Measurements from ENCODE around the gene PLEKHA3. TPM values are rescaled to one million over a fixed set of nuclear protein-coding genes. Genes with fewer than 3 reads are reported as not detected.

Gene PLEKHA3
- total RNA-seq, 1 donor from 2014 or later, result 26.2 TPM

DNA sequence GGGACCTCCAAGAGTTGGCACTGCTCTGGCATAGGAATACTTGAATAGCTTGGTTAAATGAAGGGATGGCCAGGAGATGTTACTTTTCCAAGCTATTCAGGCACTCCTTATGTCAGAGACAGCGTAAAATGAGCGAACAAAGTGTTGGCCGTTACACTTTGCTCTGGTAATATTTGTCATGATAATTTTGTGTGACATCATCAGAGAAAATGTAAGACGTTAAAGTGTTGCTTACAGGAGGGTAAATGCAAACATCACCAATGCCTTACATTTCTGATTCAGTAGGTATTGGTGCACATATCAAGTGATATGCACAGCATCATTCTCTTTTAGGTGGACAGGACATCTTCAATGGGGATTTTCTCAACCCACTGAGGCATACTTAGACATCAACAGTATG lies 46.0 kb downstream of the PLEKHA3 start:
- Histone ChIP-seq H4K20me1 (ENCODE audit: low read depth) (peaks cover 13% of the 10 kb centered on the region), H3K9me3 (ENCODE audit: low read depth) (no peaks in the 10 kb centered on the region), H3K27me3 (no peaks in the 10 kb centered on the region), H3K79me2 (ENCODE audit: low read depth) (peaks cover 79% of the 10 kb centered on the region), H3K4me1 (peaks cover 5% of the 10 kb centered on the region), H3K4me2 (no peak overlapping the region), H3F3A (ENCODE audit: low read depth) (no peaks in the 10 kb centered on the region), H3K9ac (no peak overlapping the region), H3K4me3 (no peak overlapping the region), H3K36me3 (no peaks in the 10 kb centered on the region), H2AFZ (replicated peaks) (no peak overlapping the region), H3K27ac (no peak overlapping the region)
- Mint-ChIP-seq H3K4me1 (peaks cover 11% of the 10 kb centered on the region), H3K9me3 (peaks cover 6% of the 10 kb centered on the region), H3K27ac (no peak overlapping the region), H3K27me3 (ENCODE audit: insufficient read depth, low read depth) (peaks cover 3% of the 10 kb centered on the region), H3K36me3 (peaks cover 20% of the 10 kb centered on the region), H3K4me3 (no peak overlapping the region)
- no peak for DNase-seq (ENCODE audit: low spot score)
- no peak for TF ChIP-seq EZH2phosphoT487 (IDR thresholded peaks at IDR 0.05)
- no peak for TF ChIP-seq EZH2 (IDR thresholded peaks at IDR 0.05)
- TF ChIP-seq, protein P1, sequence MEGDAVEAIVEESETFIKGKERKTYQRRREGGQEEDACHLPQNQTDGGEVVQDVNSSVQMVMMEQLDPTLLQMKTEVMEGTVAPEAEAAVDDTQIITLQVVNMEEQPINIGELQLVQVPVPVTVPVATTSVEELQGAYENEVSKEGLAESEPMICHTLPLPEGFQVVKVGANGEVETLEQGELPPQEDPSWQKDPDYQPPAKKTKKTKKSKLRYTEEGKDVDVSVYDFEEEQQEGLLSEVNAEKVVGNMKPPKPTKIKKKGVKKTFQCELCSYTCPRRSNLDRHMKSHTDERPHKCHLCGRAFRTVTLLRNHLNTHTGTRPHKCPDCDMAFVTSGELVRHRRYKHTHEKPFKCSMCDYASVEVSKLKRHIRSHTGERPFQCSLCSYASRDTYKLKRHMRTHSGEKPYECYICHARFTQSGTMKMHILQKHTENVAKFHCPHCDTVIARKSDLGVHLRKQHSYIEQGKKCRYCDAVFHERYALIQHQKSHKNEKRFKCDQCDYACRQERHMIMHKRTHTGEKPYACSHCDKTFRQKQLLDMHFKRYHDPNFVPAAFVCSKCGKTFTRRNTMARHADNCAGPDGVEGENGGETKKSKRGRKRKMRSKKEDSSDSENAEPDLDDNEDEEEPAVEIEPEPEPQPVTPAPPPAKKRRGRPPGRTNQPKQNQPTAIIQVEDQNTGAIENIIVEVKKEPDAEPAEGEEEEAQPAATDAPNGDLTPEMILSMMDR (IDR thresholded peaks at IDR 0.05), result no peak

DNA sequence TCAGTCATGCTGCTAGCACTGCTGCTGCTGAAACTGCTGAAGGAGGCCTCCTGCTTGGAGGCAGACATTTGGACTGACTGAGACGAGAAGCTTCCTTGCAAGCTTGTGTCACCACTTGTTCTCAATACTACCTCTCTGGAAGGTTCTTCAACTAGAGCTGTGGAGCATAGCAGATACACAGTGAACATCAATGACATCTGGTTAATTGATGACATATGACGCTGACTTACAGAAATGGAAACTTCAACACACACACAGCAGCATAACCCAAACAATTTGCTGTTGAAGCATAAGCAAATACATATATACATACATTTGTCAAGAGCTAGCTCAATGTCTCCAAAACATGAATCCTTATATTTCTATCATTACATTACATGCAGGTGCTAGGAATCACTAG lies 47.3 kb downstream of the PLEKHA3 start:
- Mint-ChIP-seq H3K4me3 (no peak overlapping the region), H3K9me3 (peaks cover 4% of the 10 kb centered on the region), H3K27ac (no peak overlapping the region), H3K4me1 (peaks cover 11% of the 10 kb centered on the region), H3K36me3 (peaks cover 31% of the 10 kb centered on the region), H3K27me3 (ENCODE audit: insufficient read depth, low read depth) (no peaks in the 10 kb centered on the region)
- no peaks in the 10 kb centered on the region for H3K27me3 ChIP-seq
- H3K4me3 ChIP-seq, result no peak overlapping the region
- no peaks in the 10 kb centered on the region for H3K9me3 ChIP-seq (ENCODE audit: low read depth)
- no peak overlapping the region for H3K9ac ChIP-seq
- H3K36me3 ChIP-seq, result no peaks in the 10 kb centered on the region
- no peak overlapping the region for H3K27ac ChIP-seq
- DNase-seq (ENCODE audit: low spot score), result no peak
- H2AFZ ChIP-seq (replicated peaks), result no peak overlapping the region
- peaks cover 13% of the 10 kb centered on the region for H4K20me1 ChIP-seq (ENCODE audit: low read depth)
- H3K4me1 ChIP-seq, result peaks cover 5% of the 10 kb centered on the region
- no peaks in the 10 kb centered on the region for H3F3A ChIP-seq (ENCODE audit: low read depth)
- H3K4me2 ChIP-seq, result no peak overlapping the region
- TF ChIP-seq EZH2 (IDR thresholded peaks at IDR 0.05) (no peak), EZH2phosphoT487 (IDR thresholded peaks at IDR 0.05) (no peak)
- TF ChIP-seq, protein P1 (IDR thresholded peaks at IDR 0.05), result no peak
- H3K79me2 ChIP-seq (ENCODE audit: low read depth), result peaks cover 91% of the 10 kb centered on the region

DNA sequence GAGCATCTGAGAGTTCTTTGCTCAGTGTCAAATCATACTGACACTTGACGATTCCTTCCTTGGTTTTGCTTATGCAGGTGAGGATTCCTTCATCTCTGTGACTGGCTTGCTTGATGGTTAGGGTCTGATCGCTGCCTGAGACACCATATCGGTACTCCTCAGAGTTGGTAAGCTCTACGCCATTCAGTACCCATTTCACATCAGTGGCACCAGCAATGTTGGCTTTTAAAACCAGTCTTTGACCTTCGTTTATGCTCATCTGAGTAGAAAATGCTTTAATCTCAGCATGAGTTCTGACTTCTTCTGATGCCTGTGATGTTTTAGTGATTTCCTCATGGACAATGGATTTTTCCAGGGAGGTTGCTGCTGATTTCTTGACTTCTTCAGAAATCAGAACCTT lies 48.4 kb downstream of the PLEKHA3 start:
- Mint-ChIP-seq H3K27me3 (ENCODE audit: insufficient read depth, low read depth) (no peaks in the 10 kb centered on the region), H3K27ac (no peak overlapping the region), H3K4me1 (peaks cover 8% of the 10 kb centered on the region), H3K36me3 (peaks cover 37% of the 10 kb centered on the region), H3K4me3 (no peak overlapping the region), H3K9me3 (no peaks in the 10 kb centered on the region)
- no peaks in the 10 kb centered on the region for H3F3A ChIP-seq (ENCODE audit: low read depth)
- TF ChIP-seq EZH2phosphoT487 (IDR thresholded peaks at IDR 0.05) (no peak), EZH2 (IDR thresholded peaks at IDR 0.05) (no peak)
- TF ChIP-seq, protein P1 (IDR thresholded peaks at IDR 0.05), result no peak
- no peak overlapping the region for H3K27ac ChIP-seq
- H3K4me2 ChIP-seq, result no peak overlapping the region
- H3K36me3 ChIP-seq, result no peaks in the 10 kb centered on the region
- H3K4me3 ChIP-seq, result no peak overlapping the region
- H2AFZ ChIP-seq (replicated peaks), result no peak overlapping the region
- H4K20me1 ChIP-seq (ENCODE audit: low read depth), result peaks cover 13% of the 10 kb centered on the region
- H3K9ac ChIP-seq, result no peak overlapping the region
- H3K27me3 ChIP-seq, result no peaks in the 10 kb centered on the region
- no peaks in the 10 kb centered on the region for H3K9me3 ChIP-seq (ENCODE audit: low read depth)
- H3K79me2 ChIP-seq (ENCODE audit: low read depth), result peaks cover 95% of the 10 kb centered on the region
- no peak for DNase-seq (ENCODE audit: low spot score)
- H3K4me1 ChIP-seq, result peaks cover 5% of the 10 kb centered on the region

Measured in neural progenitor cell (in vitro differentiated cells).